GM03348 (cell line): ENCODE measurements around the gene ITPKB.
"Not testable (repeated sequence)": the region's sequence is repeated elsewhere in the genome, so short reads cannot be mapped to it uniquely, and the experiment has no call there.

Source experiments
- DNase-seq: peaks from one replicate; pipeline ENCODE4 v3.0.0; 2012; ENCODE audit warnings: low spot score

ITPKB gene

DNA sequence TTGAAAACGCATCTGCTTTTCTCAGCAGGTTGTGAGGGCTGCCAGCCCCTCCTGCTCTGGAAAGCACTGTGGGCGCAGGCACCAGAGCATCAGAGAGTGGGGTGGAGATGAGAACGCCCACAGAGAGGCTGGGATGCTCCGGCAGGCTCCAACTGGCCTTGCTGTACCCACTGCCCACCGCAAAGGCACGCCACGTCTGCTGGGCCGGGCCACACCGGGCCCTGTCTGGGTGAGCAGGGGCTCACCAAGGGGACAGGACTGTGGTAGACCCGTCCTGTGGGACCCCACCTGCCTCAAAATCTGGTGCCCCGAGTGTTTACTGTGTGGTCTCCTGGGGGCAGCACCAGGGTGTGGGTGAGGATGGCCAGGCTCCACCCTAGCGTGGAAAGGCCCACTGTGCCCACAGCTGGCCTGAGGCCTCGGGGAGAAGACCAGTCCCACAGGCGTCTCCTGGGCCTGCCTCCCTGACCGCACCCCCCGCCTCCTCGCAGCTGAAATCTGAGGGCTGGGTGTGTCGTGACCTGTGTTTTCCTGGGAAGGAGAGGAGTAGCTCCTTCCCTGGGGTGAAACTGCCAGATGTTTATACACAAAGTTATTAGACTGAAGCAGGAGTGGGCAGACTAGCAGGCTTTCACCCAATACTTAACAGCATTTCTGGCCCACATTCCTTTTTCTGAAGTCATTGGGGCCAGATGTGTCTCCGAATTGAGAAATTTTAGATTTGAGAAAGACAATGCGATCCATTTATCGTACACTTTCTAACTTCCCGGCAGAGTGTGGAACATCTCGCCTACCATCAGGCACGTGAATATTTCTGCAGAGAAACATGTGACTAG, 136.7 kb downstream of the ITPKB start:
- peak; percentile 93 for DNase-seq

DNA sequence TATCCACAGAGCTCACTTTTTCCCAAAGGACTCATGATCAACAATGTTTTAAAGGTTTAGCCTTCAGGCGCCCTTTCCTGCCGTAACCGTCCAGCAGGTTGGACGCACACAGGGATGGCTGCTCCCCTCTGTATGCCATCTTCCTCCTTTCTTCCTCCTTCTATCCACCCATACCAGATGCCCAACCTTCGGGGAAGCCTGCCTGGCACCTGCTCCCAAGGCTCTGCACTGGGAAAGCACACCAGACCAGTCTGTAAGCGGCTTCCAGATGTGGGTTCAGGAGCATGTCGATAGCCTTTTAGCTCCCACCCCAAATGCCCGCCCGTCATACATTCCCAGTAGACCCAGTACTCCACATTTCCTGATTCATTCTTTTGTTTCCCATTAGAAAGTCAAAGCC, 137.6 kb downstream of the ITPKB start:
- DNase-seq = no peak

DNA sequence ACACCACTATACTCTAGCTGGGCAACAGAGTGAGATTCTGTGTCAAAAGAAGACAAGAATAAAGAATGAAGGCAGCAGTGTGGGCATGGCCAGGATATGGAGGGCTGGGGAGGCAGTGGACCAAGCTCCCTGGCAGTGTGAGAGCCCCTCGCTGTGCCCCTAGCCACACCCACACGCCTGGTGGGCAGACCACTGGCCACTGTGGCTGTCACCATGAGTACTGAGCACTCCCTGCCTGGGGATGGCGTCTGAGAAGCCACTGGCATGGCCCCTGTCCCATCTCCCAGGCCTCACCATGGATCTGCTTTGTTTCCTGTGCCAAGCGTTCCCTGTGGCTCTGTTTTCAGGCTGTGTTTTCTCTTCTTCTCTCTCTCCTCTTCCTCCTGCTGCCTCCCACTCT, 138.8 kb downstream of the ITPKB start:
- no peak for DNase-seq

DNA sequence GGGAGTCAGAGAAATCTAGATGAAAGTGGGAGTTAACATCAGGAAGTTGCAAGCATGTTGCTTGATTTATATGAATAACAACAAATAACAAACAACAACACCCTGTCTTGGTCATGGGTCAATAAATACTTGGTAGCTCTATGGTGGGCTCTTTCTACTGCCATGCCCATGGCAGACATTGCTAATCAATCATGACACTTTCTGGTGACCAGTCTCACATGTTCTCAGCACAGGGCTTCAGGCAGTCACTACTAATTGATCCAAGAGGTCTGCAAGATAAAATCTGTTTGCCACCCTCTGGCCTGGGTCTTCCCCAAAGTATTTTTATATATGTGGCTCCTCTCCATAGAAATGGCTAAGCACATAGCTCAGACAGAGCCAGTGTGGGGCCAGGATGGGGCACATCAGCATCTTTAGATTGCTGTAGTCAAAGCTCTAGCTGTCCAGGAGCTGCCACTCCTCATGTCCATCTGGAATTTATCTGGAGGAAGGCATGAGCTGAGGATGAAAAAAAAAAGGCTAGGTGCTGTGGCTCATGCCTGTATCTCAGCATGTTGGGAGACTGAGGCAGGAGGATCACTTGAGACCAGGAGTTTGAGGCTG, 139.3 kb downstream of the ITPKB start:
- DNase-seq = no peak

DNA sequence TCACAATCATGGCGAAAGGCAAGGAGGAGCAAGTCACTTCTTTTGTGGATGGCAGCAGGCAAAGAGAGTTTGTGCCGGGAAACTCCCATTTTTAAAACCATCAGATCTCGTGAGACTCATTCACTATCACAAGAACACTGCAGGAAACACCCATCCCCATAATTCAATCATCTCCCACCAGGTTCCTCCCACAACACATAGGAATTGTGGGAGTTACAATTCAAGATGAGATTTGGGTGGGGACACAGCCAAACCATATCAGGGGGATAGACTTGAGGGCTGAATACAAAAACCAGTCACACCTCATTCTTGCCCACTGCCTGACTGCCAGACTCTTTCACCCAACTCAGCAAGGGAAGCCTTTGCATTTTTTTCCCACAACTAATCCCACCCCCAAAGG, 140.1 kb downstream of the ITPKB start:
- not testable (repeated sequence) for DNase-seq

DNA sequence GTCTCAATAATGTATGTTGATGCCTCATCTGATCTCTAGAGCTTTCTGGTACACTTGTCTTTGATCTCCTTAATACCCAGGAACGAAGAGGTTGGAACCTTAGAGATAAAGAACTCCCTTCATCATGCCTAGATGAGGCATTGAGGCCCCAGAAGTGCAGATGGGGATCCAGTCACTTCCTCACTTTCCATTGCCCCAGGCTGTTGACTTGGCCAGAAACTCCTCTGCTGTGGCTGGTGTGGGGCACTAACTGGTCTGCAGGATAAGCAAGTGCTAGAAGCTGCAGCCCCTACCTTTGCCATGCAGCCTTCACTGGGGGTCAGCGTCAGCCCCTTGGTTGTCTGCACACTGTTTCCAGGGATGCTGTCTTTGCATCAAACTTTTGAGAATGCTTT, 140.6 kb downstream of the ITPKB start:
- no peak for DNase-seq

DNA sequence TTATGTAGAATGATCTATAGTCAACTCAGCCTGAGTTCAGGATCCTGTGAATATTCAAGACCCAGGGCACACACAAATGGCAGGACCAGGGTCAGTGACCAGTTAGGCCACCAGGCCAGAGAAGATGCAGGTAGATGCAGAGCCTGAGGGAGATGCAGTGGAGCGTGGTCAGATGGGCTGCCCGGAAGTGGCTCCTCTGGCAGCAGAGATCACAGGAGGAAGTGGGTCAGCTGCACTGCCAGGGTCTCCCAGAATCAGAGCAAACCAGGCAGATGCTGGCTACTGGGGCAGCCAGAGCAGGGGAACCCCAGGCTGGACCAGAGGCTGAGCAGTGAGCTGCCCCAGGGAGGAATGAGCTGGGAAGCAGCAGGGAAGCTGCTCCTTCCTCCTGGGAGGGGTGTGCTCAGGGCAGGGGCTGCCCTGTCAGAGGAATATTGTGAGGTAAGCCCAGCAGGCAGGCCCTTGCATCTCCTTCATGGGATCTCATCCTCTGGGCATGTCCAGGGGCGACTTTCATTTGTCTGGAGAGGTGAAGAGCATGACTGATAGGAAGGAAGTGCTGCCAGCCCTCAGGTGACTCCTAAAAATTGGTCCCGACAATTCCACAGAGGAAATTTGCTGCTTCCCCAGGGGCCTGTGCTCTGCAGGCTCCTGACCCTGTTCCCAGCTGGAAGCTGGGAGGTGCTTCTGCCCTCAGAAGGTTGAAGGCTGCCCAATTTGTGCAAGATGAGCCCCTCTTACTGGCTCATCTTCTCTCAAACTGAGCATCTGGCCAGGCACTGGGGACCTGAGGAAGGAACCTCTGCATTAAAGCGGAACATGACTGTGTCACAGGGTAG, 141.2 kb downstream of the ITPKB start:
- DNase-seq = no peak

DNA sequence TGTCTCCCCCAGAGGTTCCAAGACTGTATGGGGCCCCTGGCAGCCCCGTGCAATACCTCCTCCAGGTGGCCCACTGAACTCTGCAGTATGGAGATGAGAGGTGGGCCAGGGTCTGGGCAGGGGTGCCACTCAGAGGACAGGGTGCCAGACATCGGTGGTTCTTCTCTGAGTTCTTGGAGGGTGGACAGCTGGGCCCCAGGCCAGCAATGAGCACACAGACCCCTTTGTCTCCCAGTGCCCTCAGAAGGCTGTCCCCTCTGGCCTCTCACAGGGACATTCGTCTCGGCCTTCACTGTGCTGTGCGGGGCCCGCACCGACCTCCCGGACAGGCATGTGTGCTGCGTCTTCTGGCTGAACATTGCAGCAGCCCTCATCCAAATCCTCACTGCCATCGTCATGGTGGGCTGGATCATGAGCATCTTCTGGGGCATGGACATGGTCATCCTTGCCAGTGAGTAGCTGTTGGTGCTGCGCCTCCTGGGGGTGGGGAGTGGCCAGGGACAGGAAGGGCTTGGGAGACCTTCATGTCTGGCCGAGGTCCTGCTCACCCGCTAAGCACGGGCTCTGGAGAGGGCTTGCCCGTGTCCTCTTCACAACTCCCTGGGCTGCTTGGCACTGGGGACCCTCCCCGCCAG, 142.4 kb downstream of the ITPKB start:
- DNase-seq = no peak

DNA sequence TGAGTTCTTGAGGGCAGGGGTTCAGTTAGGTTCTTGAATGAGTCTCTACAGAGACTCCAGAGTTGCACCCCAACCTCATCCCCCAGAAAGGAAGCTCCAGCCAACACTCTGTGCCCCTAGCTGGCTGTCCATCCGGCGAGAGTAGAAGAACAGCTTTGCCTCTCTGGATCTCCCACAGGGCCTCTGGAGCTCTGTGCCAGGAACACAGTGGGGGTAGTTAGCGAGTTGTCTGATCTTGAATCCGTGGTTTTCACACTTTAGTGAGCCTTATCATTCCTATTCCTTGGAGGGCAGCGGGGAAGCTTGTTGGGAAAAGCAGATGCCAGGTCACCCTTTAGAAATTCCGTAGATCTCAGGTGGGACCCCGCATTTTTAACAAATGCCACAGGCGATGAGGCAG, 145.5 kb downstream of the ITPKB start:
- DNase-seq = no peak

DNA sequence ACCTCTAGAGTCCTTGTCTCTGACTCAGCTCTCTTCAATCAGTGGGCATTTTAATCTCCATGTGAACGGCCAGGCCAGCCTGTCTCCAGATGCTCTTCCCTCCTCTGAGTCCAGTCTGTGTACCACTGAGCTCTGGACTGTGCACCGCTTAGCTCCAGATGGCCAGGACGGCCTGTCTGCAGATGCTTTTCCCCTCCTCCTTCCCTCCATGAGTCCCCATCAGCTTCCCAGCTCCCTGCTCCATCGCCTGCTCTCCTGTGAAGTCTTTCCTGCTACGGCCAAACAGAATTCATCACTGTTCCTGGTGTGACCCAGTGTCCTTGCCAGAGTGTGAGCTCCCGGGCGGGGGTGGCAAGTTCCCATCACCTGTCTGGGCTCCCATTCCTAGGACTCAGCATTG, 148.5 kb downstream of the ITPKB start:
- no peak for DNase-seq

DNA sequence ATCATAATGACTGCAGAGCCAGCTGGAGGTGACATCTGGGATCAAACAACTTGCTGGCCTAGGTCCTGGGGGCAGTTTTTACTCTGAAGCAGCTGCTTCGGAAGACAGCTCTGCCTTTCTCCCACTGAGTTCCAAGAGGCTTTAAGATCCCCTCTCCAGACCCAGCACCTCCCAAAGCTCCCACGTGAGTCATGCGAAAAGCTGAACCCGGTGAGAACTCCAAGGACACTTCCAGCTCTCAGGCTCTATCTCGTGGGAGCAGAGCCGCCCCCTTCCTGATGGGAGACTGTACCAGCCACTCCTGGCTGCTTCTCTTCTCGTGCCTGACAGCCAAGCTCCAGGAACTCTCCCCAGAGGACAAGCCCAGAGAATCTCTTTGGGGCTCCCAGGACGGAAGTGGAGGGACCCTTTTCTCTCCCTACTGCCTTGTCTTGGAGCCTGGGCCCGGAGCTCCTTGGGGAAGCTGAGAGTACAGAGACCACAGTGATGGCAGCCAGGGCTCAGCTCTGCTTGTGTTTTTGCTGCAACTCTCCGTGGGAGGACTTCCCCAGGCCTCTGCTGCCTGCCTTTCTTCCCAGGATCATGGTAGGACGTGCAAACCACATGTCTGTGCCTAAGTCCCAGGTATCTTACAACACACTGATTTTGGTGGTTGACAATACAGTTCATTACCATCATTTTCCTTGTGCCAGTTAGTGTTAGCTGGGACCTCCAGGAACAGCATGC, 149.9 kb downstream of the ITPKB start:
- no peak for DNase-seq

DNA sequence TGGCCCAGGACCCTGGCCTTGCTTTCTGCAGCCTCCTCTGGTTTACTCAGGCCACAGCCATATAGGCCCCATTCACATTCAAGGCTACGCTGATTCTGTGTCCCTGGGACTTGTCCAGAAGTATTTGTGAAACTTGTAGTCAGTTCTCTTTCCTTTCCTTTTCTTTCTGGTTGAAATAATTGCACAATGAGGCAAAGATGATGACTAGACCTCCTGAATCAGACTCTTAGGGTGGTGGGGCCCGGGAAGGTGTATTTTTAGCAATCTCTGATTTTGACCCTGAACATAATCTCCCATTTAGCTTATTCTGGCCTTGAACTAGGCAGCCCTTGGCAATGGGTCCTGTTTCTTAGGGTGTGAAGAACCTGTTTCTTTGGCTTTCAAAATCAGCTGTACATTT, 150.6 kb downstream of the ITPKB start:
- peak; percentile 36 for DNase-seq

DNA sequence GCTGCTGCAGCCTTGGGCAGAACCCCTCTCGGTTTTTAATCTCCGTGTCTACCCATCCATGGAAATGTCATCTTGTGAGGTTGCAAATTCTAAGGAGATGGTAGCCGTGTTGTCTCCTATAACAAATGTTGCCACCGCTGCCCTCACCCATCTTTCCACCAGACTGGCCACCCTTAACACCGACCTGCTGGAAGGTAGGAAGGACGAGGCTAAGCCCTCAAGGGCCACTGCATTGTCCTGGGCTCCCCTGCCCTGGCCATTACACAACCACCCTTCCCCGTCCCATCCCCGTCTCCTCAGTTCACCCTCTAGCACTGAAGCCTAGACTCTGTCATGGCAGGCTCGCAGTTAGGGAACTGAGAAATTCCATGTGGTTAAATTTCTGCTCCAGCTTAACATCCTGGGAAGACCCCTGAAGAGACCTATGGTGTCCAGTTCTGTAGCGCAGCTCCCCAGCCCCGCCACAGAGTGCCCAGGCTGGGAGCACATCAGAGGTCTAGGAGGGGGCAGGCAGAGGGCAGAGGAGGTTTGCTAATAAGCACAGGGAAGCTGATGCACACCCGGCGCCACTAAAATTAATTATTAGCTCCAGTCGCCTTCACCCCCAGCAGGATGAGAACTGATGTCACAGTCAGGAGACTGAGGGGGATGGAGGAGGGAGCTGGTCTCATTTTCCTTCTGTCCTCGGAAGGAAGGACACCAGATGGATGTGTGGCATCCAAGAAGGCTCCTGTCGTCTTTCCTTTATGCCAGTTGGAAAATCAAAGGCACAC, 152.2 kb downstream of the ITPKB start:
- no peak for DNase-seq

DNA sequence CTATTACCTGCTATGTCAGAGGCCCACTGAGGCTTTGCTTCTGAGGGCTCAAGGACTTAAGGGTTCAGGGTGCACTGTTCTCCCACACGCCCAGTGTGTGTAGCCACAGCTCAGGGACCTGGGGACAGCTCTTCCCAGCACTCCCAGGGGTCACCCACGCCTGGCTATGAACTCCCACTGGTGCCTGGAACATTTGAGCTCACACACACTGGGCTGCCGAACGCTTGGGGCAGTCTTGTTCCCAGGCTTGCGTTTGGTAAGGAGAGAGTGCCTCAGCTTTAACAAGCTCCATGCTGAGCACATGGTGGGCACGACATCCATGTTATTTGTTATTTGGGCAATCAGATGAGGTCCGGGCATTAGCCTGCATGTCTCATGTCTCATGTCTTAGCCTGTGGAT, 153.0 kb downstream of the ITPKB start:
- no peak for DNase-seq

DNA sequence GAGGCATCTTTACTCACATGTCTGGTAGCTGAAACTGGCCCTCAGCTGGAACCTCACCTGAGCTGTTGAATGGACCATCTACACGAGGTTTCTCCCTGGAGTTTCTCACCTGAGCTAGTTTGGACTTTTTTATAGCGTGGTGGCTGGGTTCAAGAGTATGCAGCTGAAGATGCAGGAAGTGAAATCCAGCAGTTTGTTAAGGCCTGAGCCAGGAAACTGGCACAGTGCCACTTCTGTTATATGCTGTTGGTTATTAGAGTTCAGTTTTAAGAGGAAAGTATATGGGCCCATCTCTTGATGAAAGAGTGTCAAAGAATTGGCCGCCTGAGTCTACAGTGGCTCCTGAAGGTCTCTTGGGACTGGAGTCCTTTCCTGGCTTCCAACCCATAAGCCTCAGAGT, 154.9 kb downstream of the ITPKB start:
- no peak for DNase-seq

DNA sequence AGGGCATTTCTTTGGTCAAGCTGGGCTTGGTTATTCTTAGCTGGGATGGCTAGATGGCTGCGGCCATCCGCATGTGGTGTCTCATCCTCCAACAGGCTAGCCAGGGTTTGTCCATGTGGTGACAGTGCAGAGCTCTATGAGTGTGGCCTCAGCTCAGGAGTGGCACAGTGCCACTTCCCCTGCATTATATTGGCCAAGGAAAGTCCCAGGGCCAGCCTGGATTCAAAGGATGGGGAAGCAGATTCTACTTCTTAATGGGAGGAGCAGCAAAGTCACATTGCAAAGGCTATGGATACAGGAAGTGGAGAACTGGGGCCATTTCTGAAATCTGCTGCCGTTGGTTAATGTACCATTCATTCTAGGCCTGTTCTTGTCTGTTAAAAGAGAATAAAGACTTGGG, 156.1 kb downstream of the ITPKB start:
- no peak for DNase-seq
